Parathyroid adenoma (tissue), 2 donors: ENCODE measurements around the gene SNX10.

ENCODE experiments used
- H2AFZ ChIP-seq: fragments of 300-600 bp; sonication (generic); one replicate; pipeline ENCODE4 v1.7.0; 2017; ENCODE audit warnings: antibody characterized with exemption, mild to moderate bottlenecking
- H3K27ac ChIP-seq: fragments of 300-600 bp; sonication (generic); one replicate; pipeline ENCODE4 v1.7.0; 2017
- H3K27me3 ChIP-seq: fragments of 300-600 bp; sonication (generic); one replicate; pipeline ENCODE4 v1.7.0; 2017; ENCODE audit warnings: low read length; ENCODE audit not compliant: control insufficient read depth, insufficient read depth
- H3K36me3 ChIP-seq: fragments of 300-600 bp; sonication (generic); one replicate; pipeline ENCODE4 v1.7.0; 2017; ENCODE audit warnings: low read length; ENCODE audit not compliant: control insufficient read depth, insufficient read depth
- H3K4me1 ChIP-seq: fragments of 300-600 bp; sonication (generic); one replicate; pipeline ENCODE4 v1.7.0; 2017; ENCODE audit warnings: control low read depth
- H3K4me2 ChIP-seq: fragments of 300-600 bp; sonication (generic); one replicate; pipeline ENCODE4 v1.7.0; 2017; ENCODE audit warnings: low read length
- H3K4me3 ChIP-seq: fragments of 300-600 bp; sonication (generic); one replicate; pipeline ENCODE4 v1.7.0; 2017; ENCODE audit warnings: low read depth, low read length
- H3K79me2 ChIP-seq: fragments of 300-600 bp; sonication (generic); one replicate; pipeline ENCODE4 v1.7.0; 2017; ENCODE audit warnings: control low read depth
- H3K9ac ChIP-seq: fragments of 300-600 bp; sonication (generic); one replicate; pipeline ENCODE4 v1.7.0; 2017; ENCODE audit warnings: mild to moderate bottlenecking
- H3K9me3 ChIP-seq: fragments of 300-600 bp; sonication (generic); one replicate; pipeline ENCODE4 v1.7.0; 2017; ENCODE audit warnings: low read length; ENCODE audit not compliant: control insufficient read depth
- CTCF ChIP-seq: fragments of 300-600 bp; sonication (generic); IDR thresholded peaks from one replicate; pipeline ENCODE4 v1.7.0; 2017; ENCODE audit warnings: antibody characterized with exemption, mild to moderate bottlenecking
- donor health status: primary hyperparathyroidism.

The SNX10 gene

GRCh38 chr7:26417911-26418413 is 126.3 kb downstream of the SNX10 start:
- H3K4me2 ChIP-seq = no peak overlapping the region
- no peaks in the 10 kb centered on the region for H3K9me3 ChIP-seq
- no peaks in the 10 kb centered on the region for H3K27me3 ChIP-seq
- H3K79me2 ChIP-seq = no peaks in the 10 kb centered on the region
- no peak for TF ChIP-seq CTCF
- H3K9ac ChIP-seq = no peak overlapping the region
- H3K4me3 ChIP-seq = no peak overlapping the region
- H3K4me1 ChIP-seq = no peaks in the 10 kb centered on the region
- no peaks in the 10 kb centered on the region for H3K36me3 ChIP-seq
- no peak overlapping the region for H3K27ac ChIP-seq
- no peak overlapping the region for H2AFZ ChIP-seq

- H3K4me1 ChIP-seq = no peaks in the 10 kb centered on the region
- no peaks in the 10 kb centered on the region for H3K27me3 ChIP-seq
- H3K4me2 ChIP-seq = no peak overlapping the region
- H2AFZ ChIP-seq = no peak overlapping the region
- no peaks in the 10 kb centered on the region for H3K36me3 ChIP-seq
- no peak overlapping the region for H3K27ac ChIP-seq
- no peaks in the 10 kb centered on the region for H3K79me2 ChIP-seq
- no peak overlapping the region for H3K4me3 ChIP-seq
- no peak overlapping the region for H3K9ac ChIP-seq
- TF ChIP-seq CTCF = no peak
- H3K9me3 ChIP-seq = no peaks in the 10 kb centered on the region
These were observed 127.5 kb downstream of the SNX10 start for GRCh38 chr7:26419198-26419597.

- Histone ChIP-seq H3K27ac (no peak overlapping the region), H3K4me3 (no peak overlapping the region), H3K4me2 (no peak overlapping the region), H3K27me3 (no peaks in the 10 kb centered on the region), H3K79me2 (no peaks in the 10 kb centered on the region), H3K4me1 (no peaks in the 10 kb centered on the region), H3K36me3 (no peaks in the 10 kb centered on the region), H3K9me3 (no peaks in the 10 kb centered on the region), H2AFZ (no peak overlapping the region), H3K9ac (no peak overlapping the region)
- TF ChIP-seq CTCF = no peak
These were observed 128.9 kb downstream of the SNX10 start for GRCh38 chr7:26420422-26421019.

- no peak overlapping the region for H3K4me3 ChIP-seq
- no peak overlapping the region for H3K4me2 ChIP-seq
- H3K9me3 ChIP-seq = no peaks in the 10 kb centered on the region
- no peak overlapping the region for H3K27ac ChIP-seq
- H2AFZ ChIP-seq = no peak overlapping the region
- H3K4me1 ChIP-seq = no peaks in the 10 kb centered on the region
- H3K27me3 ChIP-seq = no peaks in the 10 kb centered on the region
- H3K79me2 ChIP-seq = no peaks in the 10 kb centered on the region
- H3K9ac ChIP-seq = no peak overlapping the region
- H3K36me3 ChIP-seq = no peaks in the 10 kb centered on the region
- no peak for TF ChIP-seq CTCF
These were observed 131.1 kb downstream of the SNX10 start for GRCh38 chr7:26422761-26423160.

GRCh38 chr7:26423436-26423835 is 131.8 kb downstream of the SNX10 start:
- no peak overlapping the region for H3K9ac ChIP-seq
- H3K27me3 ChIP-seq = no peaks in the 10 kb centered on the region
- no peaks in the 10 kb centered on the region for H3K9me3 ChIP-seq
- H3K4me1 ChIP-seq = no peaks in the 10 kb centered on the region
- H3K4me2 ChIP-seq = no peak overlapping the region
- H3K27ac ChIP-seq = no peak overlapping the region
- no peaks in the 10 kb centered on the region for H3K36me3 ChIP-seq
- H3K4me3 ChIP-seq = no peak overlapping the region
- no peak overlapping the region for H2AFZ ChIP-seq
- H3K79me2 ChIP-seq = no peaks in the 10 kb centered on the region
- no peak for TF ChIP-seq CTCF
